Astrocyte of the spinal cord (primary cell): Measurements from ENCODE around the gene FAM193A.

Experiments used
- DNase-seq: peaks from one replicate; pipeline ENCODE4 v3.0.0; 2011; ENCODE audit warnings: low read depth, low spot score
- H3K4me3 ChIP-seq: 2 replicates; pipeline ENCODE4 v1.5.1; 2011; ENCODE audit warnings: low read depth, mild to moderate bottlenecking, low read length, moderate library complexity
- CTCF ChIP-seq: IDR thresholded peaks from 2 replicates; pipeline ENCODE4 v1.5.1; 2012; ENCODE audit warnings: low read depth, mild to moderate bottlenecking, low read length, inconsistent platforms
- in situ Hi-C: cut with HindIII; loops from 2 replicates; pipeline ENCODE4 v1.10.0; 2017; ENCODE audit warnings: low sequenced_read_pairs

The FAM193A gene

GRCh38 chr4:2565533-2565932, 29.1 kb downstream of the FAM193A start:
- in situ Hi-C loops, result no loop called here
- DNase-seq, result no peak
- no peak overlapping the region for H3K4me3 ChIP-seq
- no peak for TF ChIP-seq CTCF

- in situ Hi-C loops, result no loop called here
- H3K4me3 ChIP-seq, result no peak overlapping the region
- no peak for DNase-seq
- no peak for TF ChIP-seq CTCF
These were observed 33.6 kb downstream of the FAM193A start for GRCh38 chr4:2570036-2570435.

- no peak overlapping the region for H3K4me3 ChIP-seq
- no peak for DNase-seq
These were observed 34.2 kb downstream of the FAM193A start for GRCh38 chr4:2570551-2571222.

GRCh38 chr4:2572076-2572475, 35.6 kb downstream of the FAM193A start:
- in situ Hi-C loops, result no loop called here
- no peak overlapping the region for H3K4me3 ChIP-seq
- TF ChIP-seq CTCF, result no peak
- no peak for DNase-seq

More at GRCh38 chr4:2570551-2571222, 34.2 kb downstream of the FAM193A start:
- in situ Hi-C loops, result no loop called here
- TF ChIP-seq CTCF, result no peak

- DNase-seq, result no peak
- TF ChIP-seq CTCF, result no peak
- in situ Hi-C loops, result no loop called here
- H3K4me3 ChIP-seq, result no peak overlapping the region
These were observed 36.4 kb downstream of the FAM193A start for GRCh38 chr4:2572866-2573265.

- no peak for TF ChIP-seq CTCF
- DNase-seq, result no peak
- no peak overlapping the region for H3K4me3 ChIP-seq
- in situ Hi-C loops, result no loop called here
These were observed 37.6 kb downstream of the FAM193A start for GRCh38 chr4:2574009-2574408.

- DNase-seq, result no peak
- no peak overlapping the region for H3K4me3 ChIP-seq
- no peak for TF ChIP-seq CTCF
- in situ Hi-C loops, result no loop called here
These were observed 38.4 kb downstream of the FAM193A start for GRCh38 chr4:2574863-2575262.
